Measurements from ENCODE around the gene MCRIP2.

The MCRIP2 gene

GRCh38 chr16:616733-617586 lies 24.7 kb upstream of the MCRIP2 start:
- DNase-seq (ENCODE audit: low read depth, low spot score): no peak

- no peak for DNase-seq (ENCODE audit: low read depth, low spot score)
Observed at GRCh38 chr16:617855-618254, 23.8 kb upstream of the MCRIP2 start.

GRCh38 chr16:619476-620100 lies 22.0 kb upstream of the MCRIP2 start:
- DNase-seq (ENCODE audit: low read depth, low spot score): no peak

- DNase-seq (ENCODE audit: low read depth, low spot score): no peak
Observed at GRCh38 chr16:620700-621525, 20.7 kb upstream of the MCRIP2 start.

GRCh38 chr16:621526-622105 lies 20.0 kb upstream of the MCRIP2 start:
- DNase-seq (ENCODE audit: low read depth, low spot score): no peak

- no peak for DNase-seq (ENCODE audit: low read depth, low spot score)
Observed at GRCh38 chr16:622920-623280, 18.7 kb upstream of the MCRIP2 start.

- DNase-seq (ENCODE audit: low read depth, low spot score): no peak
Observed at GRCh38 chr16:624526-625070, 17.0 kb upstream of the MCRIP2 start.

GRCh38 chr16:625117-625976 lies 16.3 kb upstream of the MCRIP2 start:
- no peak for DNase-seq (ENCODE audit: low read depth, low spot score)

GRCh38 chr16:625977-626765 lies 15.5 kb upstream of the MCRIP2 start:
- no peak for DNase-seq (ENCODE audit: low read depth, low spot score)

- DNase-seq (ENCODE audit: low read depth, low spot score): no peak
Observed at GRCh38 chr16:626787-627453, 14.7 kb upstream of the MCRIP2 start.

GRCh38 chr16:627454-628239 lies 14.0 kb upstream of the MCRIP2 start:
- no peak for DNase-seq (ENCODE audit: low read depth, low spot score)

GRCh38 chr16:628321-629061 lies 13.1 kb upstream of the MCRIP2 start:
- no peak for DNase-seq (ENCODE audit: low read depth, low spot score)

GRCh38 chr16:629185-629832 lies 12.3 kb upstream of the MCRIP2 start:
- no peak for DNase-seq (ENCODE audit: low read depth, low spot score)

GRCh38 chr16:629833-630248 lies 11.8 kb upstream of the MCRIP2 start:
- no peak for DNase-seq (ENCODE audit: low read depth, low spot score)

GRCh38 chr16:630249-630814 lies 11.3 kb upstream of the MCRIP2 start:
- DNase-seq (ENCODE audit: low read depth, low spot score): no peak

GRCh38 chr16:630815-631405 lies 10.7 kb upstream of the MCRIP2 start, which contains the start of gene WFIKKN1:
WFIKKN1 (plus strand) TSS chr16:630985; CDS start chr16:631254, 269 bp downstream.
- no peak for DNase-seq (ENCODE audit: low read depth, low spot score)
